ENCODE results near the gene SERPINA5. TPM values are rescaled to one million over a fixed set of nuclear protein-coding genes. Genes with fewer than 3 reads are reported as not detected.

Gene SERPINA5
- total RNA-seq (2021) (1.5 to 3.2 TPM (median 2.2 TPM) in 3 replicates), Bru-seq, nascent RNA (percentile 24 among the genes with signal in this experiment)
- long read RNA-seq, experiment 1, partial matches to known transcripts: 1 of 5 reads
- long read RNA-seq, experiment 1, other reads (novel, unspliced or antisense): 0 of 5 reads
- long read RNA-seq, experiment 2, partial matches to known transcripts: 0 of 4 reads
- long read RNA-seq, experiment 2, other reads (novel, unspliced or antisense): 1 of 4 reads
- long read RNA-seq, experiment 3: 0 reads

GRCh38 chr14:94581127-94581999 is at the start of gene SERPINA5:
Gene SERPINA5 (plus strand): TSS chr14:94581426. CDS start chr14:94587363, 5,937 bp downstream.
- CTCF ChIA-PET: interaction anchor here (0.8 to 2.4 kb wide), 4 partner anchors 10 to 95 kb away, joined by 6 to 7 read pairs (median 6); no protein-coding TSS in a partner anchor
- ATAC-seq (peak; percentile 95), DNase-seq (ENCODE audit: low spot score) (peak; percentile 69)
- Mint-ChIP-seq H3K9me3 (peaks cover 34% of the 10 kb centered on the region), H3K4me3 (no peak within 1 kb of the TSS), H3K27ac (no peak within 1 kb of the TSS), H3K36me3 (peaks cover 7% of the 10 kb centered on the region), H3K27me3 (ENCODE audit: low read depth) (peaks cover 10% of the 10 kb centered on the region), H3K4me1 (peaks cover 10% of the 10 kb centered on the region; the same call in 1 of the 2 replicates)
- POLR2A ChIA-PET: no interaction called here
- no peak for TF ChIP-seq KAT7 (CRISPR knock-in tag; IDR thresholded peaks at IDR 0.05; ENCODE audit: borderline replicate concordance)
- TF ChIP-seq USF1 (CRISPR knock-in tag; IDR thresholded peaks at IDR 0.05): no peak
- TF ChIP-seq MXD4 (CRISPR knock-in tag; IDR thresholded peaks at IDR 0.05; ENCODE audit: borderline replicate concordance): no peak
- TF ChIP-seq HMGA2 (CRISPR knock-in tag; IDR thresholded peaks at IDR 0.05): no peak
- 0 out of 2 replicates have a peak, but pooled peaks have one; percentile 33 for TF ChIP-seq SP1 (CRISPR knock-in tag; conservative IDR thresholded peaks at IDR 0.05)
- TF ChIP-seq ZNF423 (CRISPR knock-in tag; IDR thresholded peaks at IDR 0.05): no peak
- TF ChIP-seq ATF2 (CRISPR knock-in tag; IDR thresholded peaks at IDR 0.05; ENCODE audit: borderline replicate concordance, low read depth): no peak
- TF ChIP-seq TEAD4 (CRISPR knock-in tag; IDR thresholded peaks at IDR 0.05): no peak
- TF ChIP-seq ZNF416 (CRISPR knock-in tag; IDR thresholded peaks at IDR 0.05): no peak
- TF ChIP-seq, protein P1, sequence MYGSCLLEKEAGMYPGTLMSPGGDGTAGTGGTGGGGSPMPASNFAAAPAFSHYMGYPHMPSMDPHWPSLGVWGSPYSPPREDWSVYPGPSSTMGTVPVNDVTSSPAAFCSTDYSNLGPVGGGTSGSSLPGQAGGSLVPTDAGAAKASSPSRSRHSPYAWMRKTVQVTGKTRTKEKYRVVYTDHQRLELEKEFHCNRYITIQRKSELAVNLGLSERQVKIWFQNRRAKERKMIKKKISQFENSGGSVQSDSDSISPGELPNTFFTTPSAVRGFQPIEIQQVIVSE (CRISPR knock-in tag; IDR thresholded peaks at IDR 0.05; ENCODE audit: borderline replicate concordance): no peak
- no peak for TF ChIP-seq ZSCAN18 (CRISPR knock-in tag; IDR thresholded peaks at IDR 0.05)
- no peak for TF ChIP-seq USF2 (CRISPR knock-in tag; IDR thresholded peaks at IDR 0.05)
- TF ChIP-seq ZNF671 (CRISPR knock-in tag; IDR thresholded peaks at IDR 0.05): no peak
- TF ChIP-seq SMAD4 (CRISPR knock-in tag; IDR thresholded peaks at IDR 0.05): no peak
- no peak for TF ChIP-seq ZBTB43 (CRISPR knock-in tag; IDR thresholded peaks at IDR 0.05)
- TF ChIP-seq CREM (CRISPR knock-in tag; IDR thresholded peaks at IDR 0.05): no peak
- no peak for TF ChIP-seq ZBTB21 (CRISPR knock-in tag; IDR thresholded peaks at IDR 0.05; ENCODE audit: borderline replicate concordance)
- TF ChIP-seq TCF7 (CRISPR knock-in tag; IDR thresholded peaks at IDR 0.05; ENCODE audit: low read depth): no peak
- no peak for TF ChIP-seq ZNF232 (CRISPR knock-in tag; IDR thresholded peaks at IDR 0.05)
- no peak for TF ChIP-seq NR2C2 (CRISPR knock-in tag; IDR thresholded peaks at IDR 0.05)
- TF ChIP-seq STAT6 (CRISPR knock-in tag; conservative IDR thresholded peaks at IDR 0.05; ENCODE audit: low read depth): no peak
- TF ChIP-seq IRF2 (CRISPR knock-in tag; IDR thresholded peaks at IDR 0.05; ENCODE audit: borderline replicate concordance, low read depth): no peak
- TF ChIP-seq FOXP4 (CRISPR knock-in tag; IDR thresholded peaks at IDR 0.05): no peak
- TF ChIP-seq PRRX2 (CRISPR knock-in tag; IDR thresholded peaks at IDR 0.05): no peak
- peak; percentile 62; the same call in 1 of the 2 replicates for TF ChIP-seq TP53 (CRISPR knock-in tag; IDR thresholded peaks at IDR 0.05)

Measured in WTC11 (cell line).